ENCODE measurements around the gene CLIC2. TPM values are rescaled to one million over a fixed set of nuclear protein-coding genes. Genes with fewer than 3 reads are reported as not detected.

CLIC2 gene
- polyA plus RNA-seq, 3 donors, result 1.3 to 3.4 (median 2.0) TPM

- no peak for TF ChIP-seq CTCF (IDR thresholded peaks at IDR 0.05)
- no peak overlapping the region for H3K9ac ChIP-seq (ENCODE audit: insufficient read depth, low read length, poor library complexity, severe bottlenecking)
- no peak overlapping the region for H3K27ac Mint-ChIP-seq
- H3K4me1 ChIP-seq (ENCODE audit: control insufficient read depth in 1 of 2, insufficient read depth in 2 of 2, low read length in 2 of 2), result peaks cover 16 to 18% of the 10 kb centered on the region in 2 donors
- no peaks in the 10 kb centered on the region for H3K79me2 ChIP-seq (ENCODE audit: insufficient read depth, low read length)
- intact Hi-C loops (cut with micrococcal nuclease), result no loop called here
- no peak overlapping the region for H3K4me3 Mint-ChIP-seq
- no peak overlapping the region for H2AFZ ChIP-seq (ENCODE audit: insufficient read depth, low read depth, low read length, poor library complexity, severe bottlenecking)
- H3K4me2 ChIP-seq (replicated peaks; ENCODE audit: extremely low read depth, low read length, poor library complexity, severe bottlenecking), result no peak overlapping the region
- peaks cover 27% of the 10 kb centered on the region for H3K4me1 Mint-ChIP-seq
- DNase-seq, result no peak
- peaks cover 0 to 6% (median 0%) of the 10 kb centered on the region in 7 donors for H3K9me3 Mint-ChIP-seq
- H3K4me3 ChIP-seq (replicated peaks in 1 of 3; ENCODE audit: low read depth in 2 of 3, low read length in 3 of 3), result no peak overlapping the region
- no peaks in the 10 kb centered on the region for H3K36me3 Mint-ChIP-seq
- no peak overlapping the region for H3K27ac ChIP-seq (ENCODE audit: low read depth in 1 of 2, low read length in 2 of 2)
- H3K27me3 Mint-ChIP-seq (ENCODE audit: low read depth in 3 of 3), result peaks cover 0 to 1% (median 0%) of the 10 kb centered on the region in 3 donors
- H3K27me3 ChIP-seq (ENCODE audit: control insufficient read depth in 2 of 2, insufficient read depth in 2 of 2, low read length in 2 of 2), result no peaks in the 10 kb centered on the region
- H3K9me3 ChIP-seq (replicated peaks in 1 of 2; ENCODE audit: control insufficient read depth in 1 of 2, insufficient read depth in 1 of 2, low read length in 2 of 2), result no peaks in the 10 kb centered on the region
- no peaks in the 10 kb centered on the region for H3K36me3 ChIP-seq (replicated peaks in 1 of 2; ENCODE audit: control insufficient read depth in 1 of 2, insufficient read depth in 2 of 2, low read length in 2 of 2)
- no CpG with 5 or more reads among the region's 2 CpGs for WGBS (ENCODE audit: insufficient coverage)
- H4K20me1 ChIP-seq (ENCODE audit: insufficient read depth, low read length), result no peaks in the 10 kb centered on the region
Observed at GRCh38 chrX:155330992-155331391, 3.4 kb downstream of the CLIC2 start.

- Histone ChIP-seq H3K4me1 (ENCODE audit: control insufficient read depth in 1 of 2, insufficient read depth in 2 of 2, low read length in 2 of 2) (peaks cover 6% of the 10 kb centered on the region in 2 donors), H4K20me1 (ENCODE audit: insufficient read depth, low read length) (no peaks in the 10 kb centered on the region)
- no CpG with 5 or more reads among the region's 4 CpGs for WGBS (ENCODE audit: insufficient coverage)
Observed at GRCh38 chrX:155329293-155329692, 5.1 kb downstream of the CLIC2 start.

More at GRCh38 chrX:155329293-155329692, 5.1 kb downstream of the CLIC2 start:
- H3K9me3 ChIP-seq (replicated peaks in 1 of 2; ENCODE audit: control insufficient read depth in 1 of 2, insufficient read depth in 1 of 2, low read length in 2 of 2), result no peaks in the 10 kb centered on the region
- H3K4me3 ChIP-seq (replicated peaks in 1 of 3; ENCODE audit: low read depth in 2 of 3, low read length in 3 of 3), result no peak overlapping the region
- H3K36me3 Mint-ChIP-seq, result peaks cover 0 to 3% of the 10 kb centered on the region in 2 donors
- H3K79me2 ChIP-seq (ENCODE audit: insufficient read depth, low read length), result no peaks in the 10 kb centered on the region
- peaks cover 0 to 1% (median 0%) of the 10 kb centered on the region in 3 donors for H3K27me3 Mint-ChIP-seq (ENCODE audit: low read depth in 3 of 3)
- H3K27ac Mint-ChIP-seq, result no peak overlapping the region
- H3K4me3 Mint-ChIP-seq, result no peak overlapping the region
- DNase-seq, result no peak
- no peaks in the 10 kb centered on the region for H3K27me3 ChIP-seq (ENCODE audit: control insufficient read depth in 2 of 2, insufficient read depth in 2 of 2, low read length in 2 of 2)
- intact Hi-C loops (cut with micrococcal nuclease), result no loop called here
- peaks cover 0 to 10% (median 3%) of the 10 kb centered on the region in 7 donors for H3K9me3 Mint-ChIP-seq
- H3K36me3 ChIP-seq (replicated peaks in 1 of 2; ENCODE audit: control insufficient read depth in 1 of 2, insufficient read depth in 2 of 2, low read length in 2 of 2), result no peaks in the 10 kb centered on the region
- TF ChIP-seq CTCF (IDR thresholded peaks at IDR 0.05), result no peak
- no peak overlapping the region for H3K27ac ChIP-seq (ENCODE audit: low read depth in 1 of 2, low read length in 2 of 2)
- peaks cover 17% of the 10 kb centered on the region for H3K4me1 Mint-ChIP-seq
- no peak overlapping the region for H3K9ac ChIP-seq (ENCODE audit: insufficient read depth, low read length, poor library complexity, severe bottlenecking)
- H3K4me2 ChIP-seq (replicated peaks; ENCODE audit: extremely low read depth, low read length, poor library complexity, severe bottlenecking), result no peak overlapping the region
- H2AFZ ChIP-seq (ENCODE audit: insufficient read depth, low read depth, low read length, poor library complexity, severe bottlenecking), result no peak overlapping the region

All from CD14-positive monocyte (primary cell).